Suprapubic skin (tissue), 4 donors: ENCODE measurements around the gene AMDHD1.

ENCODE experiments used
- CTCF ChIP-seq, 2 donors: fragments of 200-600 bp in 1 of 2; fragments of 450-650 bp in 1 of 2; sonication (generic) in 1 of 2; IDR thresholded peaks; one replicate each; pipeline ENCODE4 v1.5.1; 2016 to 2019; ENCODE audit warnings: antibody characterized with exemption in 2 of 2, mild to moderate bottlenecking in 1 of 2, moderate library complexity in 1 of 2
- EP300 ChIP-seq: sonication (generic); formaldehyde crosslinking; IDR thresholded peaks from one replicate; pipeline ENCODE4 v1.6.1; 2017; ENCODE audit warnings: antibody characterized with exemption
- POLR2A ChIP-seq, 2 donors: fragments of 450-650 bp; IDR thresholded peaks; one replicate each; pipeline ENCODE4 v1.6.1; 2017; ENCODE audit warnings: antibody characterized with exemption in 2 of 2, mild to moderate bottlenecking in 2 of 2, moderate library complexity in 2 of 2
- POLR2AphosphoS5 ChIP-seq, 3 donors: sonication (generic); formaldehyde crosslinking; IDR thresholded peaks; one replicate each; pipeline ENCODE4 v1.6.1; 2017; ENCODE audit warnings: antibody characterized with exemption in 3 of 3

GRCh38 chr12:95994476-95994875 lies 51.3 kb downstream of the AMDHD1 start:
- TF ChIP-seq CTCF (IDR thresholded peaks at IDR 0.05), result no peak
- no peak for TF ChIP-seq EP300
- no peak for TF ChIP-seq POLR2A (IDR thresholded peaks at IDR 0.05)
- TF ChIP-seq POLR2AphosphoS5 (IDR thresholded peaks at IDR 0.05), result no peak
